ENCODE measurements around the gene SPRR2D.
"Not testable (repeated sequence)": the region's sequence is repeated elsewhere in the genome, so short reads cannot be mapped to it uniquely, and the experiment has no call there.

SPRR2D gene

DNA sequence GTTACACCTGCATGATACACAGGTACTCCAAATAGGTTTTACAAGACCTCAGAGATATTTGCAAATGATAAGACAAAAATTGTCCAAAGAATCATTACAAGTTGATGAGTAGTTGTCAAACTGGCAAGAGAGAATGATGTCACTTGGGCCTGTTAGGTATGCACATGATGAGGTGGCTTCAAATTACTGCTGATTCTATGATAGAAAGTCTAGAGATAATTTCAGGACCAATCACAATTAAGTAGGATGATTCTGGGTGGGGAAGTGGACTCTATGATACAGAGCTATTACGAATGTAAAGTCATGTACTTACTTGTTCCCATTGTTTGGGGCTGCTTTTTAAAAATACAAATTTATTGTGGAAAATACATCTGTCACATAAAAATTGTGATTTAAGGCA, 15.1 kb downstream of the SPRR2D start:
- Histone ChIP-seq H3K4me3 (ENCODE audit: low read depth, low read length) (no peak overlapping the region), H3K23ac (ENCODE audit: low read length) (no peak overlapping the region), H4K12ac (ENCODE audit: low read depth, low read length) (no peak overlapping the region), H3K27ac (ENCODE audit: low read depth, low read length) (no peak overlapping the region), H2AFZ (ENCODE audit: insufficient read depth, low read length, poor library complexity) (no peak overlapping the region), H2AK5ac (ENCODE audit: low read length) (no peak overlapping the region), H4K91ac (ENCODE audit: low read depth, low read length) (no peak overlapping the region), H4K8ac (ENCODE audit: low read depth, low read length) (no peak overlapping the region), H3K27me3 (ENCODE audit: insufficient read depth, low read length) (no peaks in the 10 kb centered on the region), H3K4me1 (ENCODE audit: control insufficient read depth in 1 of 2, insufficient read depth in 2 of 2, low read length in 2 of 2) (no peaks in the 10 kb centered on the region), H3K4me2 (ENCODE audit: low read length) (no peak overlapping the region), H3K18ac (ENCODE audit: low read length) (no peak overlapping the region), H3K36me3 (ENCODE audit: control insufficient read depth in 1 of 2, insufficient read depth in 2 of 2, low read length in 2 of 2) (no peaks in the 10 kb centered on the region), H2BK12ac (ENCODE audit: low read length) (no peak overlapping the region), H3K14ac (ENCODE audit: low read length) (no peak overlapping the region), H2BK120ac (ENCODE audit: insufficient read depth, low read length, poor library complexity) (no peak overlapping the region), H3K9ac (ENCODE audit: low read length) (no peak overlapping the region), H2BK5ac (ENCODE audit: low read depth, low read length, poor library complexity) (no peak overlapping the region), H3K79me1 (ENCODE audit: low read length) (no peaks in the 10 kb centered on the region), H3K79me2 (ENCODE audit: control insufficient read depth, insufficient read depth, low read length, poor library complexity) (no peaks in the 10 kb centered on the region), H3K9me3 (ENCODE audit: insufficient read depth, low read depth, low read length) (no peaks in the 10 kb centered on the region), H3K4ac (ENCODE audit: low read depth, low read length) (no peak overlapping the region)
- DNase-seq = peak; percentile 1 to 44
- WGBS (ENCODE audit: extremely low coverage, insufficient coverage, insufficient read length) = no CpG with 5 or more reads among the region's 1 CpG

DNA sequence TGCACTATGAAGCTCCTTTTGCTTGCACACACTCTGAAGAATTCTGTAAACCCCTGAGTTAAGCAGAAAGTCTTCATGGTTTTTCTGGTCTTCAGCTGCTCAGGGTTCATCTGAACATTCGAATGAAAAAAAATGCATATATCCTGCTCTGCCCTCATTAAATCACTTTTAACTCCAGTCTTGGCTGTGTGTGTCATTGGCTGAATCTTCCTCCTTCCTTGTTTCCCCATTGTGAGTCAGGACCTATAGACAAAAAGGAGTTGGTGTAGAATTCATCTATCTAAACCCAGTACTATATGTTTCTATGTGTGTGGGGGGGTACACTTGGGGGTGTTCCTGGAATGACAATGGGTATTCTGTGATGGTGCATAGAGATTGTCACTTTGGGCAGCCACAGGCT, 16.5 kb downstream of the SPRR2D start:
- no peaks in the 10 kb centered on the region for H3K9me3 ChIP-seq (ENCODE audit: insufficient read depth, low read depth, low read length)
- no peak overlapping the region for H3K9ac ChIP-seq (ENCODE audit: low read length)
- no CpG with 5 or more reads among the region's 1 CpG for WGBS (ENCODE audit: extremely low coverage, insufficient coverage, insufficient read length)
- H3K18ac ChIP-seq (ENCODE audit: low read length) = no peak overlapping the region
- H3K14ac ChIP-seq (ENCODE audit: low read length) = no peak overlapping the region
- H3K27me3 ChIP-seq (ENCODE audit: insufficient read depth, low read length) = no peaks in the 10 kb centered on the region
- H4K8ac ChIP-seq (ENCODE audit: low read depth, low read length) = no peak overlapping the region
- no peak overlapping the region for H2BK120ac ChIP-seq (ENCODE audit: insufficient read depth, low read length, poor library complexity)
- H3K4ac ChIP-seq (ENCODE audit: low read depth, low read length) = no peak overlapping the region
- no peak overlapping the region for H3K4me3 ChIP-seq (ENCODE audit: low read depth, low read length)
- no peaks in the 10 kb centered on the region for H3K79me2 ChIP-seq (ENCODE audit: control insufficient read depth, insufficient read depth, low read length, poor library complexity)
- no peak overlapping the region for H2BK12ac ChIP-seq (ENCODE audit: low read length)
- no peak overlapping the region for H4K91ac ChIP-seq (ENCODE audit: low read depth, low read length)
- H3K4me1 ChIP-seq (ENCODE audit: control insufficient read depth in 1 of 2, insufficient read depth in 2 of 2, low read length in 2 of 2) = no peaks in the 10 kb centered on the region
- H4K12ac ChIP-seq (ENCODE audit: low read depth, low read length) = no peak overlapping the region
- no peaks in the 10 kb centered on the region for H3K79me1 ChIP-seq (ENCODE audit: low read length)
- no peaks in the 10 kb centered on the region for H3K36me3 ChIP-seq (ENCODE audit: control insufficient read depth in 1 of 2, insufficient read depth in 2 of 2, low read length in 2 of 2)
- no peak overlapping the region for H2AK5ac ChIP-seq (ENCODE audit: low read length)
- H3K23ac ChIP-seq (ENCODE audit: low read length) = no peak overlapping the region
- no peak overlapping the region for H3K27ac ChIP-seq (ENCODE audit: low read depth, low read length)
- H2BK5ac ChIP-seq (ENCODE audit: low read depth, low read length, poor library complexity) = no peak overlapping the region
- DNase-seq = no peak
- H3K4me2 ChIP-seq (ENCODE audit: low read length) = no peak overlapping the region
- H2AFZ ChIP-seq (ENCODE audit: insufficient read depth, low read length, poor library complexity) = no peak overlapping the region

DNA sequence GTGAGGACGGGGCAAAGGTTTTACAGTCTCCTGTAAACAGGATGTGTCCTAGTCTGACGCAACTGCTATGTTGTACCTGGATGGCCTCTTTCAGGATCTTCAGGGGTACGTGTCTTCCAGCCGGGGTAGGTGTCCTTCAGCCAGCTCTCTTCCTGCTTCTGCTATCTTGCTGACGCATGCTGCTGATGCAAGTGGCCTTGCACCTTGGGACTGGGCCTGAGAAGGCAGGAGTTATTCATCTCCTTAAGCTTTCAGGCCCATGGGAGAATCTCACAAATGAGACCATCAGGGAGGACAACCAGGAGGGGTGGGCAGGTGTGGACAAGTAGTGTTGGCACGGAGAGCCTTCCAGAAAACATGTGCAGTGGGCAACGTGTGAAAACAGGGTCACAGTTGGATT, 17.8 kb downstream of the SPRR2D start:
- H4K12ac ChIP-seq (ENCODE audit: low read depth, low read length) = no peak overlapping the region
- H3K4ac ChIP-seq (ENCODE audit: low read depth, low read length) = no peak overlapping the region
- WGBS (ENCODE audit: extremely low coverage, insufficient coverage, insufficient read length) = no CpG with 5 or more reads among the region's 7 CpGs
- no peak overlapping the region for H2BK120ac ChIP-seq (ENCODE audit: insufficient read depth, low read length, poor library complexity)
- no peak overlapping the region for H3K4me3 ChIP-seq (ENCODE audit: low read depth, low read length)
- no peak overlapping the region for H3K14ac ChIP-seq (ENCODE audit: low read length)
- H3K79me2 ChIP-seq (ENCODE audit: control insufficient read depth, insufficient read depth, low read length, poor library complexity) = no peaks in the 10 kb centered on the region
- no peak overlapping the region for H2BK5ac ChIP-seq (ENCODE audit: low read depth, low read length, poor library complexity)
- no peak overlapping the region for H2AK5ac ChIP-seq (ENCODE audit: low read length)
- no peaks in the 10 kb centered on the region for H3K79me1 ChIP-seq (ENCODE audit: low read length)
- no peaks in the 10 kb centered on the region for H3K36me3 ChIP-seq (ENCODE audit: control insufficient read depth in 1 of 2, insufficient read depth in 2 of 2, low read length in 2 of 2)
- no peak overlapping the region for H3K23ac ChIP-seq (ENCODE audit: low read length)
- H3K27ac ChIP-seq (ENCODE audit: low read depth, low read length) = no peak overlapping the region
- no peak for DNase-seq
- H3K18ac ChIP-seq (ENCODE audit: low read length) = no peak overlapping the region
- H3K9ac ChIP-seq (ENCODE audit: low read length) = no peak overlapping the region
- H3K9me3 ChIP-seq (ENCODE audit: insufficient read depth, low read depth, low read length) = no peaks in the 10 kb centered on the region
- H3K4me2 ChIP-seq (ENCODE audit: low read length) = no peak overlapping the region
- H4K91ac ChIP-seq (ENCODE audit: low read depth, low read length) = no peak overlapping the region
- no peaks in the 10 kb centered on the region for H3K27me3 ChIP-seq (ENCODE audit: insufficient read depth, low read length)
- H3K4me1 ChIP-seq (ENCODE audit: control insufficient read depth in 1 of 2, insufficient read depth in 2 of 2, low read length in 2 of 2) = no peaks in the 10 kb centered on the region
- no peak overlapping the region for H2BK12ac ChIP-seq (ENCODE audit: low read length)
- H4K8ac ChIP-seq (ENCODE audit: low read depth, low read length) = no peak overlapping the region
- H2AFZ ChIP-seq (ENCODE audit: insufficient read depth, low read length, poor library complexity) = no peak overlapping the region

DNA sequence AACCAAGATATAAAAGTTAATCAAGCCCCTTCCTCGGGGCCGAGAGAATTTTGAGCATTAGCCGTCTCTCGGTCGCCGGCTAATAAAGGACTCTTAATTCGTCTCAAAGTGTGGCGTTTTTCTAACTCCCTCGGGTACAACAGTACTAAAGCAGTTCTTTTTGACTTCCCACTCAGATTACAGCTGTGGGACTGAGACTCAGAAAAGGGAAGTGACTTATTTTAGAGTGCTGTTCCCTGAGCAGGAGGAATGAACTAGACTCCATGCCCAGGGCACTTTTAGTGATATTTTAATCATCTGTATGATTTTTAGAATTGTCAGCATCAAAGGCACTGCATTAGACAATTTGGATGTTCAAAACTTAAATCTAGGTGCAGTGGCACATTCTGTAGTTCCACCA, 18.6 kb downstream of the SPRR2D start:
- H3K23ac ChIP-seq (ENCODE audit: low read length); H3K79me2 ChIP-seq (ENCODE audit: control insufficient read depth, insufficient read depth, low read length, poor library complexity); H3K9me3 ChIP-seq (ENCODE audit: insufficient read depth, low read depth, low read length); H3K4me1 ChIP-seq (ENCODE audit: control insufficient read depth in 1 of 2, insufficient read depth in 2 of 2, low read length in 2 of 2); H3K79me1 ChIP-seq (ENCODE audit: low read length); H3K4me3 ChIP-seq (ENCODE audit: low read depth, low read length); H2BK5ac ChIP-seq (ENCODE audit: low read depth, low read length, poor library complexity); H3K4ac ChIP-seq (ENCODE audit: low read depth, low read length); DNase-seq; H3K4me2 ChIP-seq (ENCODE audit: low read length); H3K18ac ChIP-seq (ENCODE audit: low read length); H4K12ac ChIP-seq (ENCODE audit: low read depth, low read length); H3K9ac ChIP-seq (ENCODE audit: low read length); H2AFZ ChIP-seq (ENCODE audit: insufficient read depth, low read length, poor library complexity); H3K27ac ChIP-seq (ENCODE audit: low read depth, low read length); H3K27me3 ChIP-seq (ENCODE audit: insufficient read depth, low read length); H3K36me3 ChIP-seq (ENCODE audit: control insufficient read depth in 1 of 2, insufficient read depth in 2 of 2, low read length in 2 of 2); H3K14ac ChIP-seq (ENCODE audit: low read length); H4K8ac ChIP-seq (ENCODE audit: low read depth, low read length); H4K91ac ChIP-seq (ENCODE audit: low read depth, low read length); H2BK12ac ChIP-seq (ENCODE audit: low read length); H2BK120ac ChIP-seq (ENCODE audit: insufficient read depth, low read length, poor library complexity); H2AK5ac ChIP-seq (ENCODE audit: low read length): not testable (repeated sequence)
- WGBS (ENCODE audit: extremely low coverage, insufficient coverage, insufficient read length) = no CpG with 5 or more reads among the region's 9 CpGs

Data from trophoblast cell (in vitro differentiated cells and primary cell).